KOPT-K1 (cell line): ENCODE data around the gene TLE1.
A peak's percentile ranks its signal among the peaks of the same experiment; 100 is the strongest.
"Not testable (repeated sequence)": the region's sequence is repeated elsewhere in the genome, so short reads cannot be mapped to it uniquely, and the experiment has no call there.

Experiments used
- H3K27ac ChIP-seq: fragments of 200-600 bp; sonication (generic); 2 replicates; pipeline ENCODE4 v1.5.1; 2016; ENCODE audit warnings: antibody characterized with exemption, mild to moderate bottlenecking, low read depth, low read length; ENCODE audit not compliant: poor library complexity, severe bottlenecking
- H3K36me3 ChIP-seq: fragments of 200-600 bp; sonication (generic); 2 replicates; pipeline ENCODE4 v1.5.1; 2017; ENCODE audit warnings: antibody characterized with exemption, mild to moderate bottlenecking, low read length, moderate library complexity; ENCODE audit not compliant: insufficient read depth
- H3K9me3 ChIP-seq: fragments of 200-600 bp; sonication (generic); 2 replicates; pipeline ENCODE4 v1.5.1; 2017; ENCODE audit warnings: antibody characterized with exemption, low read length, mild to moderate bottlenecking; ENCODE audit not compliant: insufficient read depth, poor library complexity, severe bottlenecking

Gene TLE1

DNA sequence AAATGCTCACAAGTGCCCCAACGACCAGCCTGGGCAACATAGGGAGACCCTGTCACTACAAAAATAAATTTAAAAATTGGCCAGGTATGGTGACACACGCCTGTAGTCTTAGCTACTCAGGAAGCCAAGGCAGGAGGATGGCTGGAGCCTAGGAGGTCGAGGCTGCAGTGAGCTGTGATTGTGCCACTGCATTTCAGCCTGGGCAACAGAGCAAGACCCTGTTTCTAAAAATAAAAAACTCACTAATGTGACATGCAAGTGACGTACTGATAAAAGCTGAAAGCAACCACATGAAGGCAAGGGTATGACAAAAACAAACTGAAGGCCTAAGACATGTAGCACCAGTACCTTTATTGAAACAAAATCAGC lies 81.1 kb downstream of the TLE1 start:
- Histone ChIP-seq H3K27ac (no peak overlapping the region), H3K36me3 (no peaks in the 10 kb centered on the region), H3K9me3 (no peaks in the 10 kb centered on the region)

DNA sequence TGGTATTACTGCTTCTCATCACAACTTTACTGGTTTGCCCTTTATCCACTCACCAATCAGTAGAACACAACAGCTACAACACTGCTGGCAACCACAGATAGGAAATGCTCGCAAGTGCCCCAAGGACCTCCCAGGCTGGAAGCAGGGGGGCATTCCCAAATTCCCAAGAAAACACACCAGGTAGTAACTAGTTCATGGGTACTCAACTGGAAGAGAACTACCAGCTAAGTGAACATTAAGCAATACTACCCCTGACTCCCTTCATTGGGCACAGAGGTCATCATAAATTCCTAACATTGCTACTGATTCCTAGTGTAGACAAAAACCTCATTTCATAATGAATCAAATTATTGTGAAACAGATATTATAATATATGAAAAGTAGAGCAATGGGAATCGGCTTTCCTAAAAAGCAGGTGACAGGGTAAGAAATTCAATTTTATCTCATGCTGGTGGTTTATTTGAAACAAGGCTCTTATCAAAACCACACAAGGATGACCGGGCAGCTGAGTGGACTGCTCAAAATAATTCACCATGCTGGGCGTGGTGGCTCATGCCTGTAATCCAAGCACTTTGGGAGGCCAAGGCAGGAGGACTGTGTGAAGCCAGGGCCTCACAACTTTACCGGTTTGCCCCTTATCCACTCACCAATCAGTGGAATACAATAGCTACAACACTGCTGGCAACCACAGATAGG lies 81.6 kb downstream of the TLE1 start:
- H3K36me3 ChIP-seq = no peaks in the 10 kb centered on the region
- no peak overlapping the region for H3K27ac ChIP-seq
- no peaks in the 10 kb centered on the region for H3K9me3 ChIP-seq

DNA sequence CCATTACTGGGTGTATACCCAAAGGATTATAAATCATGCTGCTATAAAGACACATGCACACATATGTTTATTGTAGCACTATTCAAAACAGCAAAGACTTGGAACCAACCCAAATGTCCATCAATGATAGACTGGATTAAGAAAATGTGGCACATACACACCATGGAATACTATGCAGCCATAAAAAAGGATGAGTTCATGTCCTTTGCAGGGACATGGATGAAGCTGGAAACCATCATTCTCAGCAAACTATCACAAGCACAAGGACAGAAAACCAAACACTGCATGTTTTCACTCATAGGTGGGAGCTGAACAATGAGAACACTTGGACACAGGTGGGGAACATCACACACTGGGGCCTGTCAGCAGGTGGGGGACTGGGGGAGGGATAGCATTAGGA lies 83.1 kb downstream of the TLE1 start:
- H3K9me3 ChIP-seq, H3K27ac ChIP-seq, H3K36me3 ChIP-seq: not testable (repeated sequence)

DNA sequence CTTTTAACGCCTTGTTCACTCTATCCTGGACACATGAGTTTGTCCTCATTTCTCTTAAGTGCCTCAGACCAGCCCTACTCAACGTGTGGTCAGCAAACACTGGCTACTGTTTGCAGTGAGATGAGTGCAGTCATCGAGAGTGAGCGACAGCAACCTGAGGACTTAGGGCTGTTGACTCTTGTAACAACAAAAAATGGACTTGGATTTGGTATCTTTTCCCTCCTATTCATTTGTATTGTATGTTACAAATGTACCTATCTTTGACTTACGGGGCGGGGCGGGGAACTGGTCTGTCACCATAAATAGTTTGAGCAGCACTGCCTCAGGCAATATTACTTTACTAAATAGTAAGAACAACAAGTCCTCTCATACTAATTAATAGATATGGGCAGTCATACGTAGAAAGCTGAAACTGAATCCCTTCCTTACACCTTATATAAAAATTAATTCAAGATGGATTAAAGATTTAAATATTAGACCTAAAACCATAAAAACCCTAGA lies 84.1 kb downstream of the TLE1 start:
- H3K27ac ChIP-seq = no peak overlapping the region
- no peaks in the 10 kb centered on the region for H3K9me3 ChIP-seq
- no peaks in the 10 kb centered on the region for H3K36me3 ChIP-seq

DNA sequence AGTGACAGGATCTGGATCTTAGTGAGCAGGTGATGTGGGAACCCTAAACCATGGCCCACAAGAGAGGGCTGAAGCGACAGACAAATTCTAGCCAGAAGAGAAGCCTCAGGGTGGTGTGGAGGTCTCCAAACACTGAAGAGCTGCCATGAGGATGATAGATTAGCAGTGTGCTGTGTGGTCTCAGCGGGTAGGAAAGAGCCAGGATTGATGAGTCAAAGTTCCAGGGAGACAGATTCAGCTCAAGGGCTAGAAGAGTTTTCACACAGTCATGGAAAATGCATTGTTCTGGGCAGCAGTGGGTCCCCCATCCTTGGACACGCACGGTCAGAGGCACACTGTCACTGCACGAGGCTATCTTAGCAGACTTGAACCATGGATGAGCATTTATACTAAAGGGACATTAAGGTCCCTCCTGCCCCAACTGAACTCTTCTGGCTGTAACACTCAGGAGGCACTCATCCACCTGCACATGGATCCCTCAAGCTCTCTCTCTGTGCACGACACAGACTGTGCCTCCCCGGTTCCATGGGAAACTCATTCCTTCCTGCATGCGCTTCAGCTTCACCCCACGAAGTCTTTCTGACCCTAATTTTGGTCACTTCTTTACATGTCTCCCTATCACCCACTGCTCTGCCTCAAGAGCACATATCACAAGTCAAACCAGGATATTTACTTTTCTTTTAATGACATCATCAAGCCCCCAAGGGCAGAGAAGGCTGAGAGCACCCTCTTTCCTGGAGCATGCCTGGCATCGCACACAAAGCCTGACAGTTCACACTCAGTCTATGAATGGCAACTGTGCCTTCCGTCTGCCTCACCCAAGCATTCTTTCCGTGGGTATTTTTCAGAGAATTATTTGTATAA lies 84.8 kb downstream of the TLE1 start:
- Histone ChIP-seq H3K36me3 (no peaks in the 10 kb centered on the region), H3K9me3 (no peaks in the 10 kb centered on the region), H3K27ac (no peak overlapping the region)

DNA sequence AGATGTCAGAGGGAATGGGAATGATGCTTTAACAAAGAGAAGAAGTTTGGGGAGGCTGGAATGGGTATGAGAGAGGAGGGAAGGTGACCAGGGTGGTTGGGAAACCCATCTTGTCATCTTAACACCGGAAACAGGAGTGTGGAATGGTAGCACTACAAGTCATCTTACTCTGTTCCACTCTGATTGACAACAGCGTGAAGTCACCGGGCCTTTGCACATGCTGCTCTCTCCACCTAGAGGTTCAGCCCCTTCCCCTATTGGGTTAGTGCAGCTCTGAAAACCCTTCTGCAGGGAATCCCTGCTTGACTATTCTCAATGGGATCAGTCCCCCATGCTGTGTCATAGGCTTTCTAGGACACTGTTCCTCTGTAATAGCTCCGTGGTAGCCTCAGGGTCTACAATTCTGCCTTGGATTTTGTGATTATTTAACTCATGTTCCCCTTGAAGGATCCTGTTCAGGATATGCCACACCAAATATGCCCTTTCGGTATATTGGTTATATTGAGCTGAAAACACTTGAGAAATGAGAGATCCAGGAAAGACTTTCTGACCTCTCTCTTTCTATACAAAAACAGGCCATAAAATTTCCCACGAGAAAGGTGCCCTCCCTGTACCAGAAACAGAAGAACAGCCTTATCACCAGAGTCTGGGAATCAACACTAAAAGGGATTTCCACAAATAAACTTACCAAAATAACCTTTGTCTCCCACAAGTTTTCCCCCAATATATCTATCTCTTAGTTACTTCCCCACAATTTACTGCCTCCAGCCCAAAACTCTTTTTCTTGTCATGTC lies 86.3 kb downstream of the TLE1 start:
- H3K9me3 ChIP-seq = no peaks in the 10 kb centered on the region
- H3K27ac ChIP-seq = no peak overlapping the region
- no peaks in the 10 kb centered on the region for H3K36me3 ChIP-seq

DNA sequence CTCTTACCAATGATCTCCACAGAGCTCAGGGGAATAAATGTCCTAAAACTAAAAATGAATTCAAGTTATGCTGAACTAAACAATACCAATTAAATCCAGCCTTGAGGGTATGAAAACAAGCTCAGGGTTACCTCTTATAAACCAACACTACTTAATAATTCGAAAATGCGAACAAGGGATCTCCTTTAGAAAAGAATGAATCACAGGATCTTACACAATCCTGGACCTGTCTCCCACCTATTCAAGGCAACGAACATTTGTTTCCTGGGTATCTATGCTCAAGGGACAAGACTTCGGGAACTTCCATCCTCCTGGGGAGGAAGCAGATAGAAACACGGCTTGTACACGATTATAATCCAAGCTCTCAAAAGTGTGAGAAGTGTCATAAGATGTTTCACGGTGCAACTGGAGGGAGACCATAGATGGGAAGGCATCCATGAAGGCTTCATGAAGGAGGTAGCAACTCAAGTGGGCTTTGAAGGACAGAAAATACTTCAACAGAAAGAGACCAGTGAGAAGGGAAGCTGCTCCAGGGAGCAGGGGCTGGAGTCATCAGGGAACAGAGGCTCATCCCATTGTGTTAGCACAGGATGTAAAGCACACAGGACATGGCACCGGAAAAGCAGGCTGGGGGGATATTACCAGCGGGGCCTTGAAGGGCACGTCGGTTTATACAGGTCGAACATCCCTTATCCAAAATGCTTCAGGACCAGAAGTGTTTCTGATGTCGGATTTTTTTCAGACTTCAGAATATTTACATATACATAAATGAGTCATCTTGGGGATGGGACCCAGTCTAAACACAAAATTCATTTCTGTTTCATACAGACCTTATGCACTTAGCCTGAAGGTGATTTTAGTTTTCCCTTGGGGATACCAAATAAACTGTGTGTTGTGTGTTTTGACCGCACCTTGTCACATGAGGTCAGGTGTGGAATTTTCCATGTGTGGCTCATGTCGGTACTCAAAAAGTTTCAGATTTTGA lies 87.4 kb downstream of the TLE1 start:
- no peak overlapping the region for H3K27ac ChIP-seq
- H3K36me3 ChIP-seq = no peaks in the 10 kb centered on the region

DNA sequence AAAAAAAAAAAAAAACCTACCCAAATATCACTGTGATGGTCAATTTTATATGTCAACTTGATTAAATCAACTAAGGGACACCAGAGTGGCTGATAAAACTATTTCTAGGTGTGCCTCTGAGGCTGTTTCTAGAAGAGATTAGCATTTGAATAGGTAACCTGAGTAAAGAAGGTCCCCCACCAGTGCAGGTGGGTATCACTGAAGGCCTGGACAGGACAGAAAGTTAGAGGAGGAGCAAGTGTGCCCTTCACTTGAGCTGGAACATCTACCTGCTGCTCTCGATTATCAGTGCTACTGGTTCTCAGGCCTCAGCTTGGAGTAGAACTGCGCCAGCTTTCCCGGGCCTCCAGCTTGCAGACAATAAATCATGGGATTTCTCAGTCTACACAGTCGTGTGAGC lies 88.7 kb downstream of the TLE1 start:
- Histone ChIP-seq H3K27ac (no peak overlapping the region), H3K9me3 (no peaks in the 10 kb centered on the region), H3K36me3 (no peaks in the 10 kb centered on the region)

More for the DNA sequence above, 87.4 kb downstream of the TLE1 start:
- H3K9me3 ChIP-seq = no peaks in the 10 kb centered on the region

DNA sequence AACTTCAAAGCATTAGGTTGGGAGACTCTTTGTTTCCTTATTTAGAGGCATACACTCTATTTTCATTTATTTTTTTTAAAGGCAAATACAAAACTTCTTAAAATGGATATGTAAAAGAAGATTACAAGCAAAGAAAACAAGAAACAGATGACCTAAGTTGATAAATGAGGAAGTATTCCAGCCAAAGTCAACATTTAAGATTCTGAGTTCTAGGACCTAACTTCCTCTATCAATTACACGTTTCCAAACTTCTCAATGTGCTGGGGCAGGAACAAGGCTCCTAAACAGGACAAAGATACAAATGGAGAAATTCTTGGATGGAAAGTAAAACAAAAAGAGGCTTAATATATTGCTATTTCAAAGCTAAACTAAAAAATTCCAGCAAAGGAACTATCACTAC lies 89.5 kb downstream of the TLE1 start:
- Histone ChIP-seq H3K9me3 (no peaks in the 10 kb centered on the region), H3K27ac (no peak overlapping the region), H3K36me3 (no peaks in the 10 kb centered on the region)

DNA sequence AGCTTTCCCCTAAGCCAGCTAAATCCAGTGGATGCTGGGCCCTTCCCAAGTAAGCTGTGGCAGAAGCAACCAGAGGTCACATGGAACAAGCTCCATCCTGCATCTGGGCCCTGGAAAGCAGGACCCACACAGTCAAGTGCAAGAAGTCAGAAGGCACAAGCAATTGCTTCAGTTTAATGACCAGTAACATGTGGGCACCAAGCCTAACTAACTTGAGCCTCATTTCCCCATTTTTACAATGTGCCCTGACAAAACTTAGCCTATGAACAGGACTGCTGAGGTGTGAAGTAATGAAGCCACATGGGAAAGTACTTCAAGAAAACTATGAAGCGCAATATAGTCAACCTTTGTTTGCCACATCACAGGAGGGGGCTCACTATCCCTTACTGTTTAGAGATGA lies 90.5 kb downstream of the TLE1 start:
- Histone ChIP-seq H3K36me3 (no peaks in the 10 kb centered on the region), H3K9me3 (no peaks in the 10 kb centered on the region), H3K27ac (no peak overlapping the region)

DNA sequence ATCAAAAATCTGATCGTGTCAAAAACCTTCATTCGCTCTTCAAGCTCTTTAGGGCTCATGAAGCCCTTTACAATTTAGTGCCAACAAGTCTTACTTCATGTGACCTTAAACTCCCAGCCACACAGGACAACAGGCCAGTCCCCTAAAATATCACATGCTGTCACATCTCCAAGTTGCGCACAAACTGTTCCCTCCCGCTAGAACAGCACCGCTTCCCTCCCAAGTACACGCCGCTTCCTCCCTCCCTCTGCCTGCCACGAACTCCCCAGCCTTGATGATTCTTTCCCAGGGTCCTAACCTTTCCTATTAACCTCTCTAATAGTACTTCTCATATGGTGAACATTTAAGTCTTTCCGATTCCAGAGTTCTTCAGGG lies 91.2 kb downstream of the TLE1 start:
- Histone ChIP-seq H3K9me3 (no peaks in the 10 kb centered on the region), H3K36me3 (no peaks in the 10 kb centered on the region)

DNA sequence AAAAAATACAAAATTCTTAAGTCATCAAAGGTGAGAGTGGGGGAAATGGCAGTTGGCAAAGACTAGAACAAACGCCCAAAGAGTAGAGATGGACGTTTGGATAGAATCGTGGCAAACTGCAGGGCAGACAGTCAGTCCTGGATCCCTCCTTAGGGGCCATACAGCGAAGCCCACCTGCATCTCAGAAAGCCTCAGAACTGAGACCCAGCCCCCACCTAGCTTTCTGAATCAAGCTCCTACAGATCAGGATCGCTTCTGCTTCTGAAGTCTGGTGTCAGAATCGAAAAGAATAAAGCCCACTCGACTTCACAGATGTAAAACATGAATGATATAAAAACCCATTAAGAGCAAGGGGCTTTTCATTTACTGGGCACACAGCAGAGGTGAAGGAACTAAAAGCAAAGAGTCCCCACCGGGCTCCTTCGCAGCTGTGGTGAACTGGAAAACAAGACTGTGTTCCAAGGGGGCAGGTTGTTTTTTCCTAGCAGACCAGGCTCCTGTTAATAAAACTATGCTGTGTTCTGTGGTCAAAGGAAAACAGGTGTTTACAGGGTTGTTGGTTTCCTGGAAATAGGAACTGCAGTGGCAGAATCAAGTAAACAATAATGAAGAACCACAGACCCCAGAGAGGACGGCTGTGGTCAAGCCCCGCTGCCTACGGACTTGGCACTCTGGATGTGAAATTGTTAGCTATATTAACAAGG lies 91.8 kb downstream of the TLE1 start:
- peak overlapping the region; percentile 37 for H3K27ac ChIP-seq
- H3K9me3 ChIP-seq = no peaks in the 10 kb centered on the region
- no peaks in the 10 kb centered on the region for H3K36me3 ChIP-seq

More for the DNA sequence above, 91.2 kb downstream of the TLE1 start:
- H3K27ac ChIP-seq = no peak overlapping the region

DNA sequence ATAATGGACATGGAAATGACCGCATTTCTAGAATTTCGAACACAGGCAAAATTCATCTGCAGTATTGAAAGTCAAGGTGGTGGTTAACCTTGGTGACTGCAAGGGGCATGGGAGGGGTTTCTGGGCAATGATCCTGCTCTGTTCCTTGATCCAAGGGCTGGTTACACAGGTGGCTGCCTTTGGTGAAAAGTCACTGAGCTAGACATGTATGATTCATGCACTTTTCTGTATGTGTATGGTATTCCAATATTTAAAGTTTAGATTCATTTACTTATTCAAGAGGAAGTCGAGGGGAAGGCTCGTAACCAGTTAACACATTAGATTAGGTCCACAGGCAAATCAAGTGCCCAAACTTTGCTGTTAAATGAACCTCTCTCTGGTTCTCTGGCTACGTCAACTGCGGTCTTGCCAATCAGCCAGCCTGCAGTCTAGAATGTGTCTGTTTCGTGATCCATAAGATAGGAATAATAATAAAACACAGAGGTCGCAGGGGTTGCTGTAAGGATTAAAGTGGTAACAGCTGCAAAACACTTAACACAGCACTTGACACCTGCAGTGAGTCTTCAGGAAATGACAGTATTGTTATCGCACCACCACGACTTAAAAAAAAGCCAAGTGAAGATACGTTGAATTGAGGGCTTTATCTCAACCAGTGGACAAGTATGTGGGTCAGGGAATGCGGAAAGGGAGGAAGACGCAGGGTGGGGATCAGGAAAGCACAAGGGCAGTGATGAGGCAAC lies 92.5 kb downstream of the TLE1 start:
- Histone ChIP-seq H3K9me3 (no peaks in the 10 kb centered on the region), H3K27ac (peak overlapping the region; percentile 37), H3K36me3 (no peaks in the 10 kb centered on the region)
